DMS114 treated with DMSO at 0.1 percent for 48 hours (cell line): ENCODE results near the gene PHYHIPL.

Source experiments
- DNase-seq: peaks from one replicate; lab custom pipeline; 2025; ENCODE audit not compliant: unreplicated experiment; lab: John Stamatoyannopoulos, UW

PHYHIPL gene

DNA sequence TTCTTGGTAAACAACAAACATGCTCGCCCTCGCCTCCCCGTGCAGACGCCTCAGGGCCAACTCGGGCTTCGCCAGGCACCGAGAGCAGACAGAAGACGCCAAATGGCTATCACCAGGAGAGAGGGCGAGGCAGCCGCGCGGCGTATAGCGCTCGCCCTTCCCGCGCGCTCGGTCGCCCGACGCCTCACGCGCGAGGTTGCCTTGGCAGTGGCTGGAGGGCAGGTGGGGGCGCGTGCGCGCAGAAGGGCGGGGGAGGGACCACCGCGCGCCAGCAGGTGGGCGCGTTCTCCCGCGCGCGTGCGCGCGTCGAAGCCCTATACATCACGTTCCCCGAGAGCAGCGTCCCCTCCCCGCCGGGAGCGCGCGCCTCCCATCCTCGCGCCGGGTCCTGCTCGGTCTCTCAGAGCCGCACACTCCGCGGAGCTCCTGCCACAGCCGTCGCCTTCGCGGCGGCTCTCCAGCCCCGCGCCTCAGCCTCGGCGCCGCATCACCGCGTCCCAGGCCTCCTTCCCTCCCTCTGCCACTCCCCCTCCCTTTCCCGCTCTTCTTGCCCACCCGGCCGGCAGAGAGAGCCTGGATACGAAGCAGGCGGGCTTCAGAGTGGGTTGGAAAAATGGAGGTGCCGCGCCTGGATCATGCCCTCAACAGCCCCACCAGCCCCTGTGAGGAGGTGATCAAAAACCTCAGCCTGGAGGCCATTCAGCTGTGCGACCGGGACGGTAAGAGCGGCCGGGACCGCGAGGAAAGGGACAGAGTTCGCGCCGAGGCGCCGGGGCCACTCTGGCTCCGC, at the start of gene PHYHIPL:
Gene PHYHIPL (plus strand): TSS at position 403 of the 790 bp plus-strand sequence. CDS start 211 bp downstream, at position 614.
- DNase-seq, result no peak

DNA sequence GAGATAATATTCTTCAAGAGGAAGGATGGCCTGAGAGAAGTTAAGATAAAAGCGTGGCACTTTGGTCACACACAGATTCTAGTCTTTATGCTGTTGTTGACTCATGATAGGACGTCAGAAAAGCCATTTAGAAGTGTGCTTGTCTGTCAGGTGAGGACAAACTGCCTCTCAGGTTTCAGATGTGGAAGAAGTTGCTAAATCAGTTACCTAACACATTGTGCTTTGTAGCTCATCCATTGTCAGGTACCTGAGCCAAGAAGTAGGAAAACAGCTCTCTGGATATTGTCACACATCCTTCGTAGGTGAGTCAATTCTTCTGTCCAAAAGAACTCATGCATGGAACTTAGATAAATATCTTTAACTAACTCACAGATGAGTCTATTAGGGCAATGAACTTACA, 49.5 kb upstream of the PHYHIPL start:
- DNase-seq, result no peak

DNA sequence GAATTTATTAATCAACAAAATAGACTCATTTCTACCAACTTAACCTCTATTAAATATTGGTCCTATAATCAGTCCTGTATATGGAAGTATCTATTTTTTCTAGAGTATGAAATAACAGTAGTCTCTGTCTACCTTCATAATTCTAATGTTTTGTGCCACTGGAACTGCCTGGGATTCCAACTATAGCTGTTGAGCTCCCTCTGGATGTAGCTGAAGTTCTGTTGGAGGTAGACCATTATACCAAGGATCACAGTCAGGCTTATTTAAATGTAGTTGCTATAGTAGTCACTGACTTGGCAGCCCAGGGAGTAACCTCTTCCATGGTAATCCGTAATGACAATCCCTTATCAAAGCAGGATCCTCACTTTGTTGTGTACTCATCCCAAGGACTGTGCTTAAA, 48.5 kb upstream of the PHYHIPL start:
- no peak for DNase-seq

DNA sequence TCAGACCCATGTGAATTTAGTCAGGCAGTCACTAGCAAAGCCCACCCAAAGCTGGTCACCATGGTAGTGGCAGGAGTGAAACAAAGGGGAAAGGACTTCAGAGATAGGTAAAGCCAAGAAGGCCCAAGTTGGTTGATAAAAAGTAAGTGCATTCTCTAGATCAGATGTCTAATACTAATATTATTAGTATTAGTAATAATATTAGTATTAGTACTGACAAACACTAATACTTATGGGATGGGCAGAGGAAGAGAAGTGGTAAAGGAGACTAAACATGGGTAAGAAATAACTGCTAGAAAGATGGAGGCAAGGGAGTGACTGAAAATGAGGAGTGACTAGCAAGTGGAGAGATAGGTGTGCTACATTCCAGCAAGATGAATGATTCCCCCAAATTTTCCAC, 46.6 kb upstream of the PHYHIPL start:
- DNase-seq, result no peak

DNA sequence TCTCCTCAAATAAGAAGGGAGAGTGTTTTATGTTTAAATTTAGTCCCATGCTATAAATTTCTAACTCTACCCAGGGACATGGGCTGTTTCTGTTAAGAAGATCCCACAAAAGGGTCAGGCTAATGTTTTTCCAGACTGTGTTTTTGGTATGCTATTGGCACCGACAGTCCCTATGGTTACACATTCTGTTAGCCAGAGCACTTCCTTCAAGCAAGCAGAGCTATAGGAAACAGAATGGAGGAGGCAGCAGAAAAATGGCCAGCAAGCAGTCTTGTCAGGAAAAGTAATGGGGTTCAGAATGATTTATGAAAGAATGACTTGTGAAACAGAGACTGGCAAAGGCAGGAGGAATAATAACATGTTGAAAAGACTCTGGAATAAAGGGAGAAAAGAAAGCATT, 44.8 kb upstream of the PHYHIPL start:
- DNase-seq, result no peak

DNA sequence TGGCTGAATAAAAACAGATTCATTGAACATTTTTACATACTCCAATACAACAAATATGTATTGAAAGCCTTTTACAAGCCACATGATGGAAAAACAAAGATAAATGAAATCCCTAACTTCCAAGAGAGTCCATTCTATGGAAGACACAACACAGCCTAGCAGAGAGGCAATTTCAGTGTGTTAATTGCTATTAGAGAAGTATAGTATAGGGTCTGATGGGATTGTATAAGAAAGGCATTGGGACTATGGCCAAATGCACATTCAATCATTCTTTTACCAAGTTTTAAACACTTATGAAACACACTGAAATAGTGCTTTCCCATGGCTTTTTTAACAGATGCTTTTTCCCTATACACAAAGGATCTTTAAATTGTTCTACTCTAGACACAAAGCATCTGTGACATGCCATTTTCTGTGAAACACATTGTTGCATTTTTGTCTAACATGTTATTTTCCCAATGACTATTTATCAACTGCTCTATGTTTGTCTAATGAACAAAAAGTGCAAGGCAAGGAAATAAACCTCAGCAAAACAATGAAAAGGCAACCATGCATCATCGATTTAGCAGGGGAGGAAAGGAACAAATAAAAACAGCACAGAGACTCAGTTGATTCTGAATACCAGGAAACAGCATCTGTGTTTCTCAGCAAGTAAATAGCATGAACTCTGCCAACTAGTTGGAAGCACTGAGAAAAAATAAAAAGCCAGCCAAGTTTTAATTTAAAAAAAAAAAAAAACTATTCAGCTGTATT, 42.4 kb upstream of the PHYHIPL start:
- no peak for DNase-seq

DNA sequence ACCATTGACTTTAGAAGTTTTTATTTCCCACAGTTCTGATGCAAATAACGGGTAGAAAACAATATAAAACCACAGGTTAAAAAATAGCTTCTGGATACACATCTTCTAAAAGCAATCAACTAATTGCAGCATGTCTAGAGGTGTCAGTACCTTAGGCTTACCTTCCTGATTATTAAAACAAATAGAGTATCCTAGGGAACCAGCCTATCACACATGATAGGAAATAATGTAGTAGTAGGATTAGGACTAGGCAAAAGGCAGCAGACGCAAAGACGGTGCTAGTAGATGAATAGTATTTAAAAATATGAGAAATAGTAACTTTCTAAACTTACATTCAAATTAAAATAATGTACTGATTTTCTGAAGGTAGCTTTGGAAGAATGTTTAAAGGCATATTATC, 41.7 kb upstream of the PHYHIPL start:
- DNase-seq, result no peak

DNA sequence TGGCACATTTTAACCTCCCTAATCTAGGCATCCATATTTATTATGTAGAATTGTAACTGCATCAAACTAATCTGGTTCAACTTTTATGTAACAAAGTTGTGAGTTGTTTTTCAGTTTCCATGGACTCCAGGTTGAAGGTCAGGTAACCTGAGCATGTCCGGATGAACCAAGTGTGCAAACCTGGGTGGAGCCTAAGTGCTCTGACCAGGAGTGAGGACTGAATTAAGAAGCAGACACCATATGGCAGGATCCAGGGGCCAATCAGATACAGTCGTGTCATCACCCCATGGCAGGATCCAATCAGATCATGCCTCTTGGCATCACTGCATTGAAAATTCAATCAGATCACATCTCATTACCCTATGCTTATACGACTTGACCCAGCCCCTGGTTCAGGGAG, 41.2 kb upstream of the PHYHIPL start:
- no peak for DNase-seq

DNA sequence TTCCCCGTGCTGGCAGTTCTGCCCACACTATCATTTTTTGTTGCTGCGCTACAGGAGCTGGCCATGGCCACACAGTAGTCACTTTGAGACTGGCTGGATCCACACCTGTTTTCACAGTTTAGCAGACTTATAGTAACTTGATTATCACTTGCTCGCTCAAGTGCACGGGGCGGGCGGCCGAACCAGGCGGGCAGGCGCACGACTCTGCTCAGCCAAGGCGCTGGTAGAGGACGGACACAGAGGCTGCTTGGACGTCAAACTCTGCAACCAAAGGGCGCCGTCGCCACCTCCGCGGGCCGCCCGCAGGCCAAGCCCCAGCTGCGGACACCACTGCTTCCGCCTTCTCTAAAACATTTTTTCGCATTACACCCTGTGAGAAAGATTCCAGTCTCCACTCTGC, 38.4 kb upstream of the PHYHIPL start:
- no peak for DNase-seq

DNA sequence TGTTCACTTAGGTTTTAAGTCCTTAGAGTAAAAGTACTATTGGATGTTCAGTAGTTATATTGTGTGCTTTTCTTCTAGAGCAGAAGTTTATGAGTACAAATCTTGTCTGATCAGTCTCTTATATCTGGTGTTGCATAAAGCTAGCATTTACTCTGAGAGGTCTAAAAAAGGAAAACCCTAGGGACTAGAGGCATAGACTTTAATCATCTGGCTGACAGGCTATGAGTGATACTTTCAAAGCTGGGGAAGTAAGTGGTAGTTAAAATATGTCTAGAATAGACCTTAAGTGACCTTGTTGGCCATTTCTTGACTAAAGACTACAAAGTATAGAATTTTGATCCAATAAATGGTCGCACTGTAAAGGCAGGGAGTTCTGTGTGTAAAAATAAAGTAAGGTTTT, 32.9 kb upstream of the PHYHIPL start:
- DNase-seq, result no peak

DNA sequence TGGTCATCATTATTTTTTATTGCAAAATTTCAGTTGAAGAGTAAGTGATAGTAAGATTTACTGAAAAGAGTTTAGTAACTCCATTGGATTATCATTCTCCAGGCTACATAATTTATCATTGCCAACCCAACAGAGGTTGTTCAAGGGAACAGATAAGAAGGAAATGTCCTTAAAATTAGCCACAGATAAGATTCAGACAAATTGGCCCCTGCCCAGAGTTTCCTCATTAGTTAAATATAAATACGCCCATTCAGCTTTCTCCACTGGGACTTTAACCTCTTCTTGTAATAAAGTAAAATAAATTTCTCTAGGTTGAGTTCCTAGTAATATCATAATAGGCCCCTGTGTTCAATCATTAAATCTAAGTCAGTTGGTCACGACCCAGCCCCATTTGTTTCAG, 27.7 kb upstream of the PHYHIPL start:
- no peak for DNase-seq

DNA sequence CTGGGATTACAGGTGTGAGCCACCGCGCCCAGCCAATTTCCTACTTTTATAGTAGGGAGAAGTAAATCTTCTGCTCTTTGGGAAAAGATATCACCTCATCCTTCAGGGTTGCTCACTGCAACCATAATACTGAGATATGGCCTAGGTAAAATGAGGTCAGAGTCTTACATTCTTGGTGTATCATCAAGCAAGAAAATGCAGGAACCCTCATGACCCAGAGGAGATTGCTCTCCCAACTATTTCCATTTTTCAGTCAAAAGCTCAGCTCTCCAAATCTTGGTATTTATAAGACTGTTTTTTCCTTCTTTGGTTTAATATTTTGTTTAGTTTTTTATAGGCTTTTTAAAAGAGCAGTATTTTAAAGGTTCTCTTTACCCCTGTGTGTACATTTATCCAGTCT, 20.9 kb upstream of the PHYHIPL start:
- DNase-seq, result no peak

DNA sequence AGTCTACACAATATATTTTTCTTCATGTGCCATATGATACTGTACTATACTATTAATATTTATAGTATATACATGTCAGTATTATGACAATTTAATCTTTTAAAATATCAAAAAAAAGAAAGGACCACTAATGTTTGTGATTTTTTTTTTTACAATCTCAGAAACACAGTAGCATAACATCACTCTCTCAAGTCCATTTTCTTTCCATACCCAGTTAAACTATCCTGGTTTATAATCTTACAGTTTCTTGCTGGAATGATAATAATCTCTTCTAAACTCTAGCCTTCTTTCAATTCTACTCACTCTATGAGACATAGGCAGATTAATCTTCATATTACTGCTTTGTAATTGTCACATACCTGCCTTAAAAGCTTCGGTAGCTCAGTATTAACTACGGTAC, 8.9 kb upstream of the PHYHIPL start:
- no peak for DNase-seq

DNA sequence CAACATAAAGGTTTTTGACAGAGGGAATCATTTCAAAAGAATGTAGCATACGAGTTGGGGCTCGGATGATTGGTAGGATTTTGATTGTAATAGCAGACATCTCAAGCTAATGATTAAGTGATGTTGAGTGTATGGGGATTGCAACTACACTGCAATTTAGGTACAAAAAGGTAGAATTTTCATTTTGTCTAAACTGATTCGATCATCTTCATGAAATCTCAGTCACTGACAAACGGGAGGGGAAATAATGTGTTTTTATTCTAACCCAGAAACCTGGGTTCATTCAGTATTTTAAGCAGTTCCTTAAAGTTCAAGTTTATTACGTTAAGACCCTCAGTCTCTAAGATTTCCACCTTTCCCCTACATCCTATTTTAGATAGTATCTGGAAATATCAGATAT, 3.9 kb upstream of the PHYHIPL start:
- no peak for DNase-seq

DNA sequence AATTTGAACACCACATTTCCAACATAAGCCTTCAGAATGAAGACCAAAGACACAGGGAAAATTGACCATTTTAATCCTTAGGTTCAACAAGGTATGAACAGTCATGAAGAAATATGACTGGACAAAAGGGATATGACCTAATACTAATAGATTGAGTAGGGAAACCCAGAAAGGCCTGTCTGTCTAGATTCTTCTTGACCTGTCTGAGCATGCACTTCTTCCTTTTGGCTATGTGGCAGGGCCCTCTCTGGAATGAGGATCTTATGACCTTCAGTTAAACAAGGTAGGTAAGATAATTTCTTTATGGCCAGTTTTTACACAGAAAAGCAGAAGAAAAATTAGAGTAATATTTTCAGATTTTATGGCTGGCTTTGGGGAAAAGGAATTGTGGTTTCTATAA, 3.0 kb upstream of the PHYHIPL start:
- no peak for DNase-seq

DNA sequence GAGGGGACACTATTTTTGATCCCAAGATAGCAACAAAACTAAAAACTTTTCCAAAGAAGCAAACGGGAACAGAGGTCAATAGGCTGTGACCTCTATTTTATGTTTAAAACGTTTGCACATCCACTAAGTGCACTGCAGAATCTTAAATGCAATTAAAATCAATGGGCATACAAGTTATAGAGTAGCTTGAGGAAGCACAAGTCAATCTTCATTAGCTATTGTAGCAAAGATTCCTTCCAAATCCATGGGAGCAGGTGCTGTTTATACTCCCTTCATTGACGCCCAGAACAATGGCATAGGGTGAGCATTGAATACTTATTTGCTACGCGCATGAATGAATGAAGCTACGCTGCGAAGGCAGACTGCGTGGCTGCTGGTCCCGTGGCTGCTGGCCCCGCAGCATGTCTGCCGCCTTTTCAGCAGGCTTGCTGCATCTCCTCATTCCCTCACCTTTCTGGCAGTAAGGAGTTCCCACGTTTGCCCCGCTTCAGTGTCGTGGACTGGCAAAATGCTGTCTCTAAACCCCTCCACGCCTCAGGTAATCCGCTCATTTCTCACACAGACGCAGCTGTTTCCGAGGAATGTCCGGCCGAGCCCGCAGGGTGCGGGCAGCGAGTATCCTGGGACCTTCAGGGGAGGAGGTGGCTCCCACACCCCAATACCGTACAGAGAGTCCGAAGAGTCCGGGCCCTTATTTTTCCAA, 754 bp upstream of the PHYHIPL start:
- no peak for DNase-seq

DNA sequence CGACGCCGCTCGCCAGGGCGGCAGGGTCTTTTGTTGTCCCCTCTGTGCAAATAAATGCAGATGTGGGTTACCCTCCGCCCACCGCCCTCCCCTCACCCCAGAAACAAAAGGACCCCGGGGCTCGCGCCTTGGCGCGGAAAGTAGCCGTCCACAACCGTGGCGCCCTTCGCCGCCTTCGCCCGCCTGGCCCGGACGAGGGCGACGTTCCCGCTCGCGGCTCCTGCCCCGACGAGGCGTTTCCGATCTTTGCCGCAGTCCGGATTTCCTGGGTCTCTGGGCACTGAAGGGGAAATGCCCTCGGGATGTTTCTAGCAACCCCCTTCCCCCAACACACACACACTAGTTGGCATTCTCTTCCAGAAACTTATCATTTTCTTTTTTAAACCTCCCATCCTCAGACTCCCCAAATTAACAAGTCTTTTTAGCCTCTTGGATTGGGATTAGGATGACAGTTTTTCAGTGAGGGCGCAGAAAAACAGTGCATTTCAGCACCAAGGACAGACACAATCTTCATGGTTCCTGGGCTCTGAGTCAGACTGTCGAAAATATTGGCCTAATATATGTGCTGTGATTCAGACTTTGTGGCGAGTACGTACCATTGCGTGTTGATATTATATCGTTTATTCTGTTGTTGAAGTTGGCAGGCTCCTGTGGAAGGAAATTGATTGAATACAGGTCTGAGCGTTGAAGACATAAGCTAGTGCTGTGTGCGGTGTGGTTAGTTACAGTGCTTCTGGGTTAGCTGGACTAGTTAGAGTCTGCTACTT, 771 bp downstream of the PHYHIPL start:
- no peak for DNase-seq

DNA sequence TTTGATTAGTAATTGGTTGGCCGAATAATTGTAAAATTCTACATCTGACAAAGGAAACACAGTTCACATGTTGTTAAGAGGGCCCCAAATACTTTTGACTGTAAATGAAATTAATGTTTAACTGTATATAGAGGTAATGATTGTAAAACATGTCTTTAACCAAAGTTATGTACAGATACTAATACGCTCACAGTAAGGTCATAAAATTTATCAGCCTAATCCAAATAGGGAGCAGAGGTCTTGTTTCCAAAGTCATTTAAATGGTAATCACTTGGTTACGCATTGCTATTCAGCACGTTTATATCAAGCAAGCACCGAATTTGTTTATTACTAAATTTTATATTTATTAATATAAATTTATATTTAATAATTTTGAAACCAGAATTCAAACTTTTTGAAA, 1.4 kb downstream of the PHYHIPL start:
- no peak for DNase-seq

DNA sequence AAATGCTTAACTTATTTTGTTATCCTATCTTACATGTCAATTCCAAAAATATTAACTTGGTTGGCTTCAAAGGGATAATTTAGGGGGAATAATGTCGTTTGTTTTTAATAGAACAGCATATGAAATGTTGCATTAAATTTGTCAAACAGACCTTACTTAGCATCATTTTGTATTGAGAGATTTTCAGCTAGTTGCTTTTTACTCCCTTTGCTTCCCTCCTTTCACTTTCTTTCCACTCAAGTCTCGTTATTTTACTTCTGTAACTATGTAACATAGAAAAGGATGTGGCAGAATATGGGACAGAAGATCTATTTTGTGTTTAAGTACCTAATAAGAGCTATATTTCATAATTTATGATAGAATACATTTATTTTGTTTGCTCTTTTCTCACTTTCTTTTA, 2.6 kb downstream of the PHYHIPL start:
- no peak for DNase-seq

DNA sequence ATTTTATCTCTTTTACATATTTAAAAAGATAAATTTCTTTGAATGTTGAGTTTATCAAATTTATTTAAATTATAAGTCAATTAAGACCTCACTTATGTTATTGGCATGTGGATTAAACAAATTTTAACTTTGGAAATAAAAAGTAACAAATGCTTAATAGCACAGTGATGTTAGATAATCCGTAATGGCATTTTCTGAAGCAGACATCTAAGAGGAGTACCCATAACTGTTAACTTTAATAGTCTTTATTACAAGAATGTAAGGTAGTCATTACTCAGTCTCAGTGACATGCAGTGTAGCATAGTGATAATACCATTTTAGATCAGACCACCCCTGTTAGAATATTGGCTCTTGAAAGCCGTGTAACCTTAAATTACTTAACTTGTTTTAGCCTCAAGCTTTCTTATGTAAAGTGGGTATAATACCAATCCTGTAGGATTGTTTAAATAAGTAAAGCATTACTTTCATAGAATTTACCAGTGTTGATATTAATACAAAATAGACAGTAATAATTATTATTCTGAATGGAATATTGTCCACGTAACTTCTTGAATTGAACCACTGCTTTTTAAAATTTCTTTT, 4.3 kb downstream of the PHYHIPL start:
- DNase-seq, result no peak

DNA sequence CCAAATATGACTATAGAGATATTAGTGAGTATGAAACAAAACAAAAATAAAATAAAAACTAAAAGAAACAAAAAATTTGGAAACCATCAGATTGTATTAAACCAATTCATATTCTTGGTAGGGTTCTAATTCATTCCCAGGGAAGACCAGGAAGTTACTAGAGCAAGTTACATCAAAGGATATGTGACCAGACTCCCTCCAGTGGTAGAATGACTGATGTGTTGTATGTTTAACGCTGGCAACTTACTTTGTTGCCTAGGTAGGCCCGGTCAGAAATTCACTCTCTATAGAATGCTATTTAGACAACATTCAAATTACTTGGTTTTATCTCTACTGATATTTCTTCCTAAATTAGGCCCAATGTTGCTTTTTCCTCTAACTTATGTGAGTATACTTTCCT, 5.2 kb downstream of the PHYHIPL start:
- peak; percentile 66 for DNase-seq
